ENCODE measurements around the gene PCID2. TPM values are rescaled to one million over a fixed set of nuclear protein-coding genes. Genes with fewer than 3 reads are reported as not detected.

PCID2 gene
- polyA plus RNA-seq, 1 of the 3 experiments (the other 2 are of a cell fraction): 69.8 TPM

GRCh38 chr13:113238536-113238935 is 30.1 kb upstream of the PCID2 start:
- POLR2A ChIA-PET: no interaction called here
- H2AFZ ChIP-seq (ENCODE audit: low read depth): no peak overlapping the region
- no peaks in the 10 kb centered on the region for H3F3A ChIP-seq (replicated peaks; ENCODE audit: insufficient read depth)
- H3K27ac ChIP-seq (ENCODE audit: low read depth in 2 of 2, low read length in 1 of 2): no peak overlapping the region
- H3K79me2 ChIP-seq (ENCODE audit: insufficient read depth): no peaks in the 10 kb centered on the region
- no peak overlapping the region for H3K9ac ChIP-seq
- H3K9me3 ChIP-seq: no peaks in the 10 kb centered on the region
- H3K4me1 ChIP-seq (ENCODE audit: control insufficient read depth in 1 of 2, insufficient read depth in 2 of 2, low read depth in 1 of 2, low read length in 1 of 2): no peaks in the 10 kb centered on the region
- H3K4me2 ChIP-seq: no peak overlapping the region
- peaks cover 37 to 72% of the 10 kb centered on the region in 2 experiments for H3K36me3 ChIP-seq (replicated peaks in 1 of 2; ENCODE audit: control insufficient read depth in 1 of 2, insufficient read depth in 2 of 2, low read length in 1 of 2)
- H4K20me1 ChIP-seq (ENCODE audit: insufficient read depth): no peaks in the 10 kb centered on the region
- H3K4me3 ChIP-seq (ENCODE audit: low read depth in 2 of 2, low read length in 1 of 2): no peak overlapping the region
- no peaks in the 10 kb centered on the region for H3K27me3 ChIP-seq (ENCODE audit: insufficient read depth)
- 94% methylated on average over 4 of the region's 4 CpGs for WGBS (ENCODE audit: low lambda C conversion rate)
- TF ChIP-seq TEAD4 (IDR thresholded peaks at IDR 0.05; ENCODE audit: borderline replicate concordance, insufficient read depth) (no peak), SIN3A (IDR thresholded peaks at IDR 0.05; ENCODE audit: borderline replicate concordance, low read depth, low read length) (no peak), EZH2phosphoT487 (IDR thresholded peaks at IDR 0.05; ENCODE audit: borderline replicate concordance, low read depth) (no peak), ELF1 (IDR thresholded peaks at IDR 0.05) (no peak), FOSL2 (IDR thresholded peaks at IDR 0.05; ENCODE audit: borderline replicate concordance, low read depth) (no peak), NRF1 (IDR thresholded peaks at IDR 0.05; ENCODE audit: low read depth, low read length) (no peak), FOXM1 (IDR thresholded peaks at IDR 0.05; ENCODE audit: low read depth) (no peak), FOXJ3 (CRISPR knock-in tag; IDR thresholded peaks at IDR 0.05) (no peak), ZBTB33 (IDR thresholded peaks at IDR 0.05; ENCODE audit: borderline replicate concordance, low read depth) (no peak), SMC3 (IDR thresholded peaks at IDR 0.05; ENCODE audit: low read depth, low read length) (no peak), RCOR1 (IDR thresholded peaks at IDR 0.05; ENCODE audit: low read length) (no peak), POLR2AphosphoS5 (IDR thresholded peaks at IDR 0.05; ENCODE audit: low read depth, low read length) (no peak), TCF12 (IDR thresholded peaks at IDR 0.05) (no peak)
- TF ChIP-seq, protein P1, sequence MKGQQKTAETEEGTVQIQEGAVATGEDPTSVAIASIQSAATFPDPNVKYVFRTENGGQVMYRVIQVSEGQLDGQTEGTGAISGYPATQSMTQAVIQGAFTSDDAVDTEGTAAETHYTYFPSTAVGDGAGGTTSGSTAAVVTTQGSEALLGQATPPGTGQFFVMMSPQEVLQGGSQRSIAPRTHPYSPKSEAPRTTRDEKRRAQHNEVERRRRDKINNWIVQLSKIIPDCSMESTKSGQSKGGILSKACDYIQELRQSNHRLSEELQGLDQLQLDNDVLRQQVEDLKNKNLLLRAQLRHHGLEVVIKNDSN (IDR thresholded peaks at IDR 0.05; ENCODE audit: borderline replicate concordance, low read depth): no peak
- TF ChIP-seq, protein P2, sequence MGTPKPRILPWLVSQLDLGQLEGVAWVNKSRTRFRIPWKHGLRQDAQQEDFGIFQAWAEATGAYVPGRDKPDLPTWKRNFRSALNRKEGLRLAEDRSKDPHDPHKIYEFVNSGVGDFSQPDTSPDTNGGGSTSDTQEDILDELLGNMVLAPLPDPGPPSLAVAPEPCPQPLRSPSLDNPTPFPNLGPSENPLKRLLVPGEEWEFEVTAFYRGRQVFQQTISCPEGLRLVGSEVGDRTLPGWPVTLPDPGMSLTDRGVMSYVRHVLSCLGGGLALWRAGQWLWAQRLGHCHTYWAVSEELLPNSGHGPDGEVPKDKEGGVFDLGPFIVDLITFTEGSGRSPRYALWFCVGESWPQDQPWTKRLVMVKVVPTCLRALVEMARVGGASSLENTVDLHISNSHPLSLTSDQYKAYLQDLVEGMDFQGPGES (IDR thresholded peaks at IDR 0.05; ENCODE audit: low read depth, low read length): no peak
- no peaks in the 10 kb centered on the region for H3K9me2 ChIP-seq
- CTCF ChIA-PET: interaction anchor here (0.8 to 1.6 kb wide), 2 partner anchors 20 to 307 kb away, joined by 3 read pairs; no protein-coding TSS in a partner anchor
- no peak for DNase-seq

Data from SK-N-SH (cell line).